Renal cortex interstitium (tissue), 11 donors: Measurements from ENCODE around the gene ARHGEF7. TPM values are rescaled to one million over a fixed set of nuclear protein-coding genes. Genes with fewer than 3 reads are reported as not detected.
A peak's percentile ranks its signal among the peaks of the same experiment; 100 is the strongest.

Source experiments
- DNase-seq, 11 donors: peaks; one replicate each; pipeline ENCODE4 v3.0.0-alpha.2; 2013; ENCODE audit warnings: low read depth in 9 of 11, low spot score in 4 of 11; ENCODE audit errors: extremely low read depth in 1 of 11
- polyA plus RNA-seq, 3 donors: library from polyadenylated mRNA; unstranded; fragments of 120-200 nt; gene quantifications; one replicate each; pipeline ENCODE4 v1.2.1, GENCODE V29; 2013; ENCODE audit not compliant: insufficient read length in 3 of 3

Gene ARHGEF7
- polyA plus RNA-seq, 3 donors, result 63.0 to 84.2 (median 66.7) TPM

GRCh38 chr13:111206148-111206547 lies 91.0 kb downstream of the ARHGEF7 start:
- no peak for DNase-seq

DNA sequence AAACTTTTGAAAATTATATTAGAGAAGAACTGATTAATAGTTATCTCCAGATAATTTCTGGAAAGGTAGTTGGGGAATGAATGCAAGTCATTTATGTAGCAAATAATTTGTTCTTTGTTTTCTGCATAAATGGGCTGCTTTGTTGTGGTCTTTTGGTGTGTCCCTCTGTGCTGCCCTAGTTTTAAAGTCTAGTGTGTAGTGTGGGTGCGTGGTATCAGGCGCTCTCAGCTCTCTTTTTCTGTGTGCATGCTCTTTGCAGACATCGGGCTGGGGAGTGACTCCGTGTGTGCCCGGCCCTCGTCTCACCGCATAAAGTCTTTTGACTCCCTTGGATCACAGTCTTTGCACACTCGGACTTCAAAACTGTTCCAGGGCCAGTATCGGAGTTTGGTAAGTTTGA lies 94.5 kb downstream of the ARHGEF7 start:
- no peak for DNase-seq

GRCh38 chr13:111210091-111210490 lies 95.0 kb downstream of the ARHGEF7 start:
- no peak for DNase-seq

- peak in 4 of 11 donors; percentile 33 to 61 (median 52) for DNase-seq
These were observed 95.7 kb downstream of the ARHGEF7 start for GRCh38 chr13:111210544-111211469.

- DNase-seq, result no peak
These were observed 96.8 kb downstream of the ARHGEF7 start for GRCh38 chr13:111211789-111212516.

GRCh38 chr13:111212517-111212873 lies 97.4 kb downstream of the ARHGEF7 start:
- DNase-seq, result no peak

GRCh38 chr13:111213964-111214726 lies 99.0 kb downstream of the ARHGEF7 start:
- no peak for DNase-seq

DNA sequence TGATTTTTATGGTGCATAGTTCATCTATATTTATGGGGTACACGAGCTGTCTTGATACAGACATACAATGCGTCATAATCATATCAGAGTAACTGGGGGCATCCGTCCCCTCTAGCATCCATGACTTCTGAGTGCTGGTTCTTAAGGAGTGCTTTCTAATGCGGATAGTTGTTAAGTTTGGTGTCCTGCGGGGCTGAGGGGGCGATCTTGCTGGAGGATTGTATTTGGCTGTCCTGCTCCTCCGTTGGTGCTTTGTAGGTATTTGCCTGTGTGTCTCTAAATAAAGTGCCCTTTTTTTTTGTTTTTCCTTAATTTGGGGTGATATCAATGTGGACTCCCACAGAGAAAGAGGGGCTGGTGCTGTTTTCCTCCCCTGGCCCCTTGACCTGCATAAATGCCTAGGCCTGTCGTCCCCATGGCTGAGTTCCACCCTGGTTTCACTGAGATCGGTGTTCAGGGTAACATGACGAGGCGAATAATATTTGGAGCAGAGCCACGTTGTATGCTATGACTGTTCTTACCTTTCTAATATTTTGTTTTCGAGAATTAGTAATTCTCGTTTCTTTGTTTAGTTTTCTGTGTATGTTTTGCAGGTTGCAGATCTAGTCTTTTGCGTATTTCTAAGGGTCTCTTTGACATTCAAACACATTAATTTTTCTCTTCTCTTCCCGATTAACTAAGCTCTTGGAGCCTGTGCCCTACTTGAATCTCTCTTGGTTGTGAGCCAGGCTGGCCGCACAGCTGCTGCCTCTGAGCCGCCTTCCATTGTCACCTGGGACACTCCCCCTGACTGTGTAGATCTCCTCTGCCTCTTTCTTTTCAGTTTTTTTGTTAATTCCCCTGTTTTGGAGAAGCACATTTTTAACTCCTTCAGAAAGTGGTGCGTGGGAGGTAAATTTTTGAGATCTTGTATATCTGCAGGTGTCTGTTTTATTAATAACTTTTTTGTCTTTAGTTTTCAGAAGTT lies 100.3 kb downstream of the ARHGEF7 start:
- no peak for DNase-seq

DNA sequence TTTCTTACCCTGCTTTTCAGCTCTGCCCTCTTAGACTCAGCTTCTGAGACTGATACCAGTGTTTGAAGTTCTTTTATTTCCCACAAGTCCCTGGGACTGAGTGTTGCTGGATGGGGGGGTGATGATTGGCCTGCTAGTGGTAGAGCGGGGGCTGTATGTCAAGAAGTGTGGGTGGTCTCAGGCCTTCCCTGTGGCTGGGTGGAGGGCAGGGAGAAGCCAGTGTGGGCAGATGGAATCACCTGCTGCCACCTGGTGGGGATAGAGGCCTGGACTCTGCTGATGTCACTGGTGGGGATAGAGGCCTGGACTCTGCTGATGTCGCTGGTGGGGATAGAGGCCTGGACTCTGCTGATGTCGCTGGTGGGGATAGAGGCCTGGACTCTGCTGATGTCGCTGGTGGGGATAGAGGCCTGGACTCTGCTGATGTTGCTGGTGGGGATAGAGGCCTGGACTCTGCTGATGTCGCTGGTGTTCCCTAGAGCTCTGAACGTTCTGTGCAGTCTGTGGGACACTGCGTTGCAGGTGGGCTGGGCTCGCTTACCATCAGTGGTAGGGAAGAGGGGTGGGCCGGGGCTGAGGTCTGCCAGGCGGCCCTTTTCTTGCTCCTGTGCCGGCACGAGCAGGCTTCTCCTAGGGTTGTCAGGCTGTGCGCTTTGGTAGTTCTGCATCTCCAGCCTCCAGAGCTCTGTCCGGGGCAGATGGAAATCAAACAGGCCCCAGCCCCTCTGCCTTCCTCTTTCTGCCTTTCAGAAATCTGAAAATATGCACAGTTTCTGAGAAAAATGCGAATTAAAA lies 101.3 kb downstream of the ARHGEF7 start:
- DNase-seq, result peak in 1 of 11 donors; percentile 48

GRCh38 chr13:111217641-111218040 lies 102.5 kb downstream of the ARHGEF7 start:
- no peak for DNase-seq

DNA sequence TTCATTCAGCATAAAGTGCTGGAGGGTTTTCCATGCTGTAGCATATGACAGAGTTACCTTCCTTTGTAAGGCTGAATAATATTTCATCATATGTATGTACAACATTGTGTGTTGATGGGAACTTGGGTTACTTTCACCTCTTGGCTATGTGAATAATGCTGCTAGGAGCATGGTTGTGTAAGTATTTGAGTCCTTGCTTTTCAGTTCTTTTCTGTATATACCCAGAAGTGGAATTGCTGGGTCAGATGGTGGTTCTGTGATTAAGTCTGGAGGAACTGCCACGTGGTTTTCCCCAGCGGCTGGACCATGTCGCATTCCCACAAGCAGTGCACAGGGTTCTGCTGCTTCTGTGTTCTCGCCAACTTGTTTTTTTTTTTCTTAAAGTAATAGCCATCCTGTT lies 104.2 kb downstream of the ARHGEF7 start:
- DNase-seq, result peak in 1 of 11 donors; percentile 35

DNA sequence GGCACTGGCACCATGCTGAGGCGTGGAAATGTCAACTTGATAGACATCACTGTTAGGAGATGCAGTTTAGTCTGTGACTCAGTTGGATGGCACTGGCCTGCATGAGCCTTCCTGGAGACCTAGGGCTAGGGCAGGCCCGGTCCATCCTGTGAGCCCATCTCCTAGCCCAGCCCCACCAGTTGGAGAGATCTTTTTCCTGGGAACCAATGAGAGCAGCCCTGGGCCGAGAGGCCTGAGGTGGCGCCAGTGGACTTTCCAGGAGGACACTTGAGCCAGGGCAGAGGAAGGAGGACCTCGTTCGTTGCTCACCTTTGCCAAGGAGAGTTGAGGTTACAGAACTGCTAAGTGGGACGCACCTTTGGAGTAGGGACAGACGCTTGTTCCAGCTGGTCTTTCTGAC lies 104.8 kb downstream of the ARHGEF7 start:
- DNase-seq, result no peak

DNA sequence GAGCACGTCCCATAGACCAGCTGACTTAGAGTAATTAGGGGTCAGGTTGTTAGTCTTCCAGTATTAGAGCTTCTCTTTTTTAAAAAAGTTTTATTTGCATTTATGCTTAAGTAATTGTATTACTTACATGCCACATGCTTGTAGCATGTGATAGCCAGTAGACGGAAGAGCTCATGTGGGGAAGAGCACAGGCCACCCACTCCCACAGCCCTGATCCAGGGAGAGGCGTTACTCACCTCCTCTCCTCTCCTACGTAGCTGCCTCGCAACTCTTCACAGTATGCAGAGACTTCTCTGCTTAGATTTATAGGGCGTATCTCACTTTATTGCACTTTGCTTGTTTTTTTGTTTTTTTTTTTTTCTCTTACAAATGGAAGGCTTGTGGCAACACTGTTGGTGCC lies 110.1 kb downstream of the ARHGEF7 start:
- DNase-seq, result no peak

DNA sequence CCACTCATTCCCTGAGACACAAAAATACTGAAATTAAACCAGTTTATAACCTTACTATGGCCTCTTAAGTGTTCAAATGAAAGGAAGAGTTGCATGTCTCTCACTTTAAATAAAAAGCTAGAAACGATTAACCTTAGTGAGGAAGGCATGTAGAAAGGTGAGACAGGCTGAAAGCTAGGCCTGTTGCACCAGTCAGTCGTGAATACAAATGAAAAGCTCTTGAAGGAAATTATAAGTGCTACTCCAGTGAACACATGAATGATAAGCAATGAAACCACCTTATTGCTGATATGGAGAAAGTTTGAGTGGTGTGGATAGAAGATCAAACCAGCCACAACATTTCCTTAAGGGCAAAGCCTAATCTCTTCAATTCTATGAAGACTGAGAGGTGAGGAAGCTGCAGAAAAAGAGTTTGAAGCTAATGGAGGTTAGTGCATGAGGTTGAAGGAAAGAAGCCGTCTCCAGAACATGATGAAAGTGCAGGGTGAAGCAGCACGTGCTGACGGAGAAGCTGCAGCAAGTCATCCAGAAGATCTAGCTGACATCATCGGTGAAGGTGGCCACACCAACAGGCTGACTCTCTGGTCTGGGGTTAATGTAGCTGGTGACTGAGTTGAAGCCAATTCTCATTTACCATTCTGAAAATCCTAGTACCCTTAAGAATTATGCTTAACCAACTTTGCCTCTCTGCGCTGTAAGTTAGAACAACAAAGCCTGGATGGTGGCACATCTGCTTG lies 110.9 kb downstream of the ARHGEF7 start:
- DNase-seq, result no peak

DNA sequence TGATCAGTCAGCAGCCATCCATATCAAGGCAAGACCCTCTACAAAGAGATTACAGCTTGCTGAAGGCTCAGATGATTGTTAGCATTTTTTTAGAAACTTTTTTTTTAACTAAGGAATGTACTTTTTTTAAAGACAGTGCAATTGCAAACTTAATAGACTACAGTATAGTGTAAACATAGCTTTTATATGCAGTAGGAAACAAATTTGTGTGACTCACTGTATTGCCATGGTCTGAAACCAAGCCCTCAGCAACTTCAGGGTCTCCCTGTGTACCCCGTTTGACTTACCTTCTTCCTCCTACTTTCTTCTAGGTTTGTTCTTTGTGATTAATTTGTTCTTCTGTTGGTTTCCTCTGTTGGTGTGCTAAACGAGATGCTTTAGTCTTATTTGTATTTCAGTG lies 112.3 kb downstream of the ARHGEF7 start:
- no peak for DNase-seq

DNA sequence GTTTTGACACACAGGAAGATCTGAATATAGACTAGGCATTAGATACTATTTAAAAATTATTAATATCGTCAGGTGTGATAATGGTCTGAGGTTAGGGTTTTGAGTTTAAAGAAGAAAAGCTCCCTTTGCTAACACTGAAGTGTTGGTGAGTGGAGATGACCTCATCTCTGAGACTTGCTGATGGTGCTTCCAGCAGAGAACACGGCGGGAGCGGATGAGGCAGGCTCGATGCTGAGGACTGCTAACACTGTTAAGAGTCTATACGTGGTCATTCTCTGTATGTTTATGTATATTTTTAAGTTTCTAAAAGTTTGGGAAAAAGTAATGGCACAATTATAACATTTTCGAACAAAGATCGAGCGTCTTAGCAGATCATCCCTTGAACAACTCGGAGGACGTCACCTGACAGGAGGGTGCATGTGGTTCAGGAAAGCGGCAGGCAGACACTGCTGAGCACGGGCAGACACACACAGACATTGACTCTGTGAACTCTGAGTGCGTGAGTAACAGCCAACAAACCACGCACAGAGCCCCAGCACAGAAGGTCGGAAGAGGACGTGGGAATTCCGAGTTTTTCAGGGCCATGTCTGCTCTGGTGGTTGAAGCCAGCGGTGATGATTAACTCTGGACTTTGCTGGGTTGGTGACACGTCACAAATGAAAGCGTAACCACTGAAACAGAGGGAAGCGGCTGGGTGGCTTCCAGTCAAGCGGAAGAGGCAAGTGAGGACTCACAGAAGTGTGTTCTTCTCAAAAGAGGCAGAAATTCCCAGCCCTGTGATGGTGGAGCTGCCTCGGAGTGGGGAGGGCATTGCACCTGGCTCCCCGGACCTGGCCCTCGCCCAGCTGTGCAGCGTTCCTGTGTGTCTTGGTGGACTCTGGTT lies 113.4 kb downstream of the ARHGEF7 start:
- DNase-seq, result peak in 3 of 11 donors; percentile 46 to 57 (median 54)
